Progenitor cell of endocrine pancreas (in vitro differentiated cells): ENCODE measurements around the gene SLC15A5. TPM values are rescaled to one million over a fixed set of nuclear protein-coding genes. Genes with fewer than 3 reads are reported as not detected.

Experiments used
- DNase-seq: peaks from one replicate; pipeline ENCODE4 v3.0.0; 2021; ENCODE audit warnings: low spot score; ENCODE audit not compliant: unreplicated experiment
- H3K27ac Mint-ChIP-seq: 2 replicates; pipeline ENCODE4 v1.8.0; 2021; ENCODE audit warnings: mild to moderate bottlenecking, moderate library complexity, mixed read lengths
- H3K27me3 Mint-ChIP-seq: 2 replicates; pipeline ENCODE4 v1.8.0; 2021; ENCODE audit warnings: mixed read lengths
- H3K36me3 Mint-ChIP-seq: 2 replicates; pipeline ENCODE4 v1.8.0; 2022; ENCODE audit warnings: mixed read lengths; ENCODE audit not compliant: insufficient read depth
- H3K4me1 Mint-ChIP-seq: 2 replicates; pipeline ENCODE4 v1.8.0; 2021; ENCODE audit warnings: low read depth, mixed read lengths
- H3K4me3 Mint-ChIP-seq: 2 replicates; pipeline ENCODE4 v1.8.0; 2021; ENCODE audit warnings: low read depth, mild to moderate bottlenecking, moderate library complexity, mixed read lengths
- H3K9me3 Mint-ChIP-seq: 2 replicates; pipeline ENCODE4 v1.8.0; 2021; ENCODE audit warnings: low read depth, mixed read lengths
- total RNA-seq: library from RNA; stranded (reverse); gene quantifications from 2 replicates; pipeline ENCODE4 v1.2.1, GENCODE V29; 2021
- TF ChIP-seq, protein P1 (sequence below): fragments of 200-600 bp; sonication (generic); IDR thresholded peaks from one replicate; pipeline ENCODE4 v1.5.0; 2021; ENCODE audit warnings: antibody characterized with exemption, mild to moderate bottlenecking; ENCODE audit not compliant: unreplicated experiment

Gene SLC15A5
- total RNA-seq, 1 donor from 2014 or later, result not detected

DNA sequence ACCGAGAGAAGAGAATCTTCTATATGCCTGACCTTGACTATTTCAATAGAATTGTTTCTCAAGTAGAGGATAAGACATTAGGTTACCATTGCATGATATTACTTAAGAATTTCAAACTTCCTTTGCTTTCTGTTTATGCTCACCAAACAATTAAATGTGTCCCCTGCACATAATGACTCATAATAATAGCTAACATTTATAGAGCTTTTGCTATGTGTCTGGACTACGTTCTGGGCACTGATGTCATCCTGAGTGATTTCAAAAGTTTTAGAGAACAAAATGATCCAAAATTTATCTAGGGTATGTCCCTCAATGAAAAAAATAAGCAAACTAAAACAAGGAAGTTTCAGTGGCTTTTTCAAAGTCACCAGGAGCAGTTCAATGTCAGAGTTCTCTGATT is 38.8 kb downstream of the SLC15A5 start:
- Mint-ChIP-seq H3K4me3 (no peak overlapping the region), H3K36me3 (no peaks in the 10 kb centered on the region), H3K4me1 (no peaks in the 10 kb centered on the region), H3K27ac (no peak overlapping the region), H3K27me3 (no peaks in the 10 kb centered on the region), H3K9me3 (no peaks in the 10 kb centered on the region)
- TF ChIP-seq, protein P1, sequence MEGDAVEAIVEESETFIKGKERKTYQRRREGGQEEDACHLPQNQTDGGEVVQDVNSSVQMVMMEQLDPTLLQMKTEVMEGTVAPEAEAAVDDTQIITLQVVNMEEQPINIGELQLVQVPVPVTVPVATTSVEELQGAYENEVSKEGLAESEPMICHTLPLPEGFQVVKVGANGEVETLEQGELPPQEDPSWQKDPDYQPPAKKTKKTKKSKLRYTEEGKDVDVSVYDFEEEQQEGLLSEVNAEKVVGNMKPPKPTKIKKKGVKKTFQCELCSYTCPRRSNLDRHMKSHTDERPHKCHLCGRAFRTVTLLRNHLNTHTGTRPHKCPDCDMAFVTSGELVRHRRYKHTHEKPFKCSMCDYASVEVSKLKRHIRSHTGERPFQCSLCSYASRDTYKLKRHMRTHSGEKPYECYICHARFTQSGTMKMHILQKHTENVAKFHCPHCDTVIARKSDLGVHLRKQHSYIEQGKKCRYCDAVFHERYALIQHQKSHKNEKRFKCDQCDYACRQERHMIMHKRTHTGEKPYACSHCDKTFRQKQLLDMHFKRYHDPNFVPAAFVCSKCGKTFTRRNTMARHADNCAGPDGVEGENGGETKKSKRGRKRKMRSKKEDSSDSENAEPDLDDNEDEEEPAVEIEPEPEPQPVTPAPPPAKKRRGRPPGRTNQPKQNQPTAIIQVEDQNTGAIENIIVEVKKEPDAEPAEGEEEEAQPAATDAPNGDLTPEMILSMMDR, result no peak
- DNase-seq, result no peak

DNA sequence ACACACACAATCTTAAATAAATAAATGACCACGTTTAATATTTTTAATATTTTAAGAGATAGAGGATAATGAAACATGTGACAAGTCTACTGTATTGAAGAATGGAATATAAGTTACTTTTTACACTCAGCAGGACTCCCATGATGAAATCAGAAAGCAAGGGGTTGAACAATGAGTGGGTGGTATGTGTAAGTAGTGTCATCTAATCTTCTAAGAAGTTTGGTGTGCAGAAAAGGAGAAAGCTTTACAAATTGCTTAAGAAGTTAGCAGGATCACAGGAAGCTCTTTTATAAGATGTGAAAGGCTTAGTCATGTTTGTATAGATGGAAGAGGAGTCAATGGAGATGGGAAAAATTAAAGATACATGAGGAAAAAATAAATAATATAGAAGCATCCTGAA is 47.8 kb downstream of the SLC15A5 start:
- H3K36me3 Mint-ChIP-seq, result no peaks in the 10 kb centered on the region
- TF ChIP-seq, protein P1, result no peak
- no peak for DNase-seq
- H3K9me3 Mint-ChIP-seq, result peaks cover 8% of the 10 kb centered on the region
- no peak overlapping the region for H3K27ac Mint-ChIP-seq
- H3K27me3 Mint-ChIP-seq, result no peaks in the 10 kb centered on the region
- no peak overlapping the region for H3K4me3 Mint-ChIP-seq
- H3K4me1 Mint-ChIP-seq, result no peaks in the 10 kb centered on the region

DNA sequence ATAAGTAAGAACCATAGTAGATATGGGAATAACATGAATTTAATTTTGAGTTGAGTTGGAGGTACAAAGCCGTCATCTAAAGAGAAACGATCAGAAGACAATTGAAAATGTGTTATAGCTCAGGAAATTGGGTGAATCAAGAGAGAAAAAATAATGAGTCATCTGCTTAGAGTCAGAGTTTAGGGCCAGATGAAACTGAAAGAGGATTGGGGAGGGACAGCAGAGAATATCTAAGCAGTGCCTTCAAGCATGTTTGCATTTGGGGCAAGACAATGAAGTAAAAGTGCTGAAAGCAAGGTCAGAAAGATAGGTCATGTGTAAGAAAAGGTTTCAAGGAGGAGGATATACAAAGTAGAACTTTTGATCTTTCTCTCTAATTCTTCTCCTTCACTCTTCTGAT is 49.4 kb downstream of the SLC15A5 start:
- Mint-ChIP-seq H3K27ac (no peak overlapping the region), H3K9me3 (peaks cover 8% of the 10 kb centered on the region), H3K4me3 (no peak overlapping the region), H3K4me1 (no peaks in the 10 kb centered on the region), H3K27me3 (no peaks in the 10 kb centered on the region), H3K36me3 (no peaks in the 10 kb centered on the region)
- no peak for DNase-seq
- TF ChIP-seq, protein P1, result no peak

DNA sequence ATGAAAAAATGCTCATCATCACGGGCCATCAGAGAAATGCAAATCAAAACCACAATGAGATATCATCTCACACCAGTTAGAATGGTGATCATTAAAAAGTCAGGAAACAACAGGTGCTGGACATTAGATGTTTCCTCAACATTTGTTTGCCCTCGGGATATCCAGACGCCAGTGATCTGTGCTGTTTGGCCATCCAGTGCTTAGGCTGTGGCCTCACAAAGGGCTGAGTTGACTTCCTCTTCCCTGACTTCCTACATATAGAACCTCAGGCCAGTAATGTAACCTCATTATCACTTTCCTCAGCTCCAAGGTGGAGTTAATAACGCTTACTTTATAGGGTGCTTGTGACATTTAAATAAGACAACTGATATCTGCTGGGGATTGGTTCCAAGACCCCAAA is 51.8 kb downstream of the SLC15A5 start:
- no peaks in the 10 kb centered on the region for H3K4me1 Mint-ChIP-seq
- H3K27me3 Mint-ChIP-seq, result no peaks in the 10 kb centered on the region
- no peaks in the 10 kb centered on the region for H3K36me3 Mint-ChIP-seq
- TF ChIP-seq, protein P1, result no peak
- H3K4me3 Mint-ChIP-seq, result no peak overlapping the region
- no peak overlapping the region for H3K27ac Mint-ChIP-seq
- DNase-seq, result no peak
- H3K9me3 Mint-ChIP-seq, result no peaks in the 10 kb centered on the region

DNA sequence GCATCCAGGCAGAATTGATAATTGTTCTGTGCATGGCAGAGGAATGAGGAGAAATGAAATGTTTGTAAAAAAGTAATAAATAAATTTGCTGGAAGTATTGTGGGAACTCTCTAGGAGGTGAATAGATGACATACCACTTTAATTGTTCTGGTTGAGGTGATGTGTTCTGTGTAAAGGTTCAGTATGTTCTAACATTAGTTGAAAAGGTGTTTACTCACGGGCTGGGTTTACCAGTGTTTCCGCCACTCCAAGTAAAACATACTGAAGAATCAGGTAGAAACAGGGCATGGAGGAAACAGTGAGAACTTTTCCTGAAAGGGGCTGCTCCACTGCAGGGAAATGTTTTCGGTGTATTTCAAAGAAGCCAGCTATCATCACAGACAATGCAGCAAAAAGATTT is 53.3 kb downstream of the SLC15A5 start:
- Mint-ChIP-seq H3K9me3 (peaks cover 5% of the 10 kb centered on the region), H3K4me3 (no peak overlapping the region), H3K4me1 (peaks cover 3% of the 10 kb centered on the region), H3K27me3 (no peaks in the 10 kb centered on the region), H3K27ac (no peak overlapping the region), H3K36me3 (no peaks in the 10 kb centered on the region)
- no peak for DNase-seq
- TF ChIP-seq, protein P1, result no peak
